NT2/D1 (cell line): Measurements from ENCODE around the gene KIF22.

Experiments
- SUZ12 ChIP-seq: IDR thresholded peaks from 2 replicates; pipeline ENCODE4 v1.6.1; 2011; ENCODE audit not compliant: insufficient read length, insufficient read depth; ENCODE audit errors: extremely low read depth
- YY1 ChIP-seq: IDR thresholded peaks from 2 replicates; pipeline ENCODE4 v1.6.1; 2011; ENCODE audit not compliant: insufficient read length, insufficient read depth
- ZNF274 ChIP-seq: IDR thresholded peaks from 2 replicates; pipeline ENCODE4 v1.6.1; 2011; ENCODE audit warnings: mild to moderate bottlenecking, low read depth, low read length

GRCh38 chr16:29818082-29818481 lies 27.5 kb downstream of the KIF22 start:
- TF ChIP-seq ZNF274 (no peak), SUZ12 (no peak), YY1 (no peak)
